ENCODE results near the gene SCAF8. TPM values are rescaled to one million over a fixed set of nuclear protein-coding genes. Genes with fewer than 3 reads are reported as not detected.

The SCAF8 gene
- total and polyA plus RNA-seq, 9 of the 15 experiments (the other 6 are each of a cell fraction or from before 2014, with no cell fraction given), result 10.5 to 46.6 (median 23.2) TPM

DNA sequence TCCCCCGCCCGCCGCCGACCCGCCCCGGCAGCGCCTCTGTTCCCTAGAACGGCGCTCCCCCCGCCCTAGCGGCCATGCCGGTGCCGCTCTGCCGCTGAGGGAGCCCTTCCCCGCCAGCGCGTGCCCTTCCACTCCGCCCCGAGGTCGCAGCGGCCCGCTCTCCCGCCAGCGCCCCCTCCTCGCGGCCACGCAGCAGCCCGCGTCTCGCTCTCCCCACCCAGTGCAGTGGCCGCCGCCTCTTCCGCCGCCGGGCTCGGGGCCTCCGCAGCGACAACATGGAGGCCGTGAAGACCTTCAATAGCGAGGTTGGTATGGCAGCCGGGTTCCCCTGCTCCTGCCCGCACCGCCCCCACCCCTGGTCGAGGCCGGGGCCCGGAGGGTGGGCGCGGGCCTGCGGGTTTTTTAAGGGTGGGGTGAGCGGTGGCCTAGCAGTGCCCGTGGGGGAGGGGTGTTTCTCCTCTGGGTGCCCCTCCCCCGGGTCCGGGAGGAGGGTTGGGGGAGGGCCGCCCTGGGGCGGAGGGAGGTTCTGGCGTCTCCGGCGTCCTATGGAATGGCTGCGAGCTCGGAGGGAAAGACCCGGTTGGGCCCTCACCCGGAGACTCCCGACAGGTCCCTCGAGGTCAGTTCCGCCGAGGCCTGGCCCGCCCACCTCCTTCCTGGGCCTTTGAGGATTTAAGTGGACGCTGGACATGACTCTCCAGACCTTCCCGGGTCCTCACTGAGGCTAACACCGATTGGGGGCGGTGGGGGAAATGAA is 588 bp downstream of the SCAF8 start (continued):
- TF ChIP-seq, protein P1, sequence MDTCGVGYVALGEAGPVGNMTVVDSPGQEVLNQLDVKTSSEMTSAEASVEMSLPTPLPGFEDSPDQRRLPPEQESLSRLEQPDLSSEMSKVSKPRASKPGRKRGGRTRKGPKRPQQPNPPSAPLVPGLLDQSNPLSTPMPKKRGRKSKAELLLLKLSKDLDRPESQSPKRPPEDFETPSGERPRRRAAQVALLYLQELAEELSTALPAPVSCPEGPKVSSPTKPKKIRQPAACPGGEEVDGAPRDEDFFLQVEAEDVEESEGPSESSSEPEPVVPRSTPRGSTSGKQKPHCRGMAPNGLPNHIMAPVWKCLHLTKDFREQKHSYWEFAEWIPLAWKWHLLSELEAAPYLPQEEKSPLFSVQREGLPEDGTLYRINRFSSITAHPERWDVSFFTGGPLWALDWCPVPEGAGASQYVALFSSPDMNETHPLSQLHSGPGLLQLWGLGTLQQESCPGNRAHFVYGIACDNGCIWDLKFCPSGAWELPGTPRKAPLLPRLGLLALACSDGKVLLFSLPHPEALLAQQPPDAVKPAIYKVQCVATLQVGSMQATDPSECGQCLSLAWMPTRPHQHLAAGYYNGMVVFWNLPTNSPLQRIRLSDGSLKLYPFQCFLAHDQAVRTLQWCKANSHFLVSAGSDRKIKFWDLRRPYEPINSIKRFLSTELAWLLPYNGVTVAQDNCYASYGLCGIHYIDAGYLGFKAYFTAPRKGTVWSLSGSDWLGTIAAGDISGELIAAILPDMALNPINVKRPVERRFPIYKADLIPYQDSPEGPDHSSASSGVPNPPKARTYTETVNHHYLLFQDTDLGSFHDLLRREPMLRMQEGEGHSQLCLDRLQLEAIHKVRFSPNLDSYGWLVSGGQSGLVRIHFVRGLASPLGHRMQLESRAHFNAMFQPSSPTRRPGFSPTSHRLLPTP (IDR thresholded peaks at IDR 0.05; ENCODE audit: borderline replicate concordance, extremely low read depth, insufficient read length), result no peak
- TF ChIP-seq ZNF197 (CRISPR knock-in tag; IDR thresholded peaks at IDR 0.05; ENCODE audit: low read depth) (no peak), ZNF766 (CRISPR knock-in tag; conservative IDR thresholded peaks at IDR 0.05) (no peak), ERF (CRISPR knock-in tag; IDR thresholded peaks at IDR 0.05) (peak; percentile 92; the same call in 1 of the 2 replicates), TGIF2 (CRISPR knock-in tag; IDR thresholded peaks at IDR 0.05) (peak; percentile 88; the same call in 1 of the 2 replicates), ZNF764 (CRISPR knock-in tag; IDR thresholded peaks at IDR 0.05; ENCODE audit: low read depth) (no peak), MBD2 (IDR thresholded peaks at IDR 0.05; ENCODE audit: borderline replicate concordance, low read depth) (no peak), MTA2 (IDR thresholded peaks at IDR 0.05; ENCODE audit: low read depth) (no peak)
- TF ChIP-seq, protein P2, sequence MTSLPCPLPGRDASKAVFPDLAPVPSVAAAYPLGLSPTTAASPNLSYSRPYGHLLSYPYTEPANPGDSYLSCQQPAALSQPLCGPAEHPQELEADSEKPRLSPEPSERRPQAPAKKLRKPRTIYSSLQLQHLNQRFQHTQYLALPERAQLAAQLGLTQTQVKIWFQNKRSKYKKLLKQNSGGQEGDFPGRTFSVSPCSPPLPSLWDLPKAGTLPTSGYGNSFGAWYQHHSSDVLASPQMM (CRISPR knock-in tag; IDR thresholded peaks at IDR 0.05), result no peak

Measured in K562 (cell line).